H1 (cell line): ENCODE data around the gene TINAG. TPM values are rescaled to one million over a fixed set of nuclear protein-coding genes. Genes with fewer than 3 reads are reported as not detected.

Experiments
- BRCA1 ChIP-seq: IDR thresholded peaks from 2 replicates; pipeline ENCODE4 v1.6.1; 2012; ENCODE audit warnings: low read depth, low read length, improper control_type of control experiment
- EP300 ChIP-seq, 2 experiments: IDR thresholded peaks; 1 replicate in 1 of 2; 2 replicates in 1 of 2; pipeline ENCODE4 v1.6.1; 2011 to 2012; ENCODE audit warnings: low read depth in 2 of 2, low read length in 2 of 2, mild to moderate bottlenecking in 2 of 2, borderline replicate concordance in 1 of 2, inconsistent platforms in 1 of 2, moderate library complexity in 1 of 2
- GTF2F1 ChIP-seq: IDR thresholded peaks from 2 replicates; pipeline ENCODE4 v1.6.1; 2012; ENCODE audit warnings: low read depth, low read length, improper control_type of control experiment, borderline replicate concordance
- SP4 ChIP-seq: IDR thresholded peaks from 2 replicates; pipeline ENCODE4 v1.6.1; 2012; ENCODE audit warnings: low read length, inconsistent platforms
- SRF ChIP-seq: IDR thresholded peaks from 2 replicates; pipeline ENCODE4 v1.6.1; 2011; ENCODE audit warnings: mild to moderate bottlenecking, low read depth, low read length, moderate library complexity
- SUZ12 ChIP-seq: fragments of 200-600 bp; sonication (generic); IDR thresholded peaks from 2 replicates; pipeline ENCODE4 v1.6.1; 2012; ENCODE audit warnings: mild to moderate bottlenecking, inconsistent platforms, low read length, moderate library complexity, mixed read lengths
- TCF12 ChIP-seq: IDR thresholded peaks from 2 replicates; pipeline ENCODE4 v1.6.1; 2011; ENCODE audit warnings: low read depth, mild to moderate bottlenecking, low read length
- ZNF274 ChIP-seq: IDR thresholded peaks from 2 replicates; pipeline ENCODE4 v1.7.0; 2012; ENCODE audit warnings: low read length, borderline replicate concordance; ENCODE audit errors: extremely low read depth
- polyA plus RNA-seq, 7 experiments: library from polyadenylated mRNA; depleted of rRNA in 3 of 7; stranded (reverse) in 5 of 7; unstranded in 2 of 7; fragments of >200 nt in 5 of 7; fragments of 200-250 nt in 2 of 7; gene quantifications; 1 replicate in 5 of 7; 2 replicates in 1 of 7; 4 replicates in 1 of 7; pipeline versions ENCODE4 v1.2.1 to v1.2.3, GENCODE V29; 2011 to 2013; ENCODE audit warnings: missing spikeins in 2 of 7, mixed read lengths in 2 of 7
- total RNA-seq: library from RNA; stranded (reverse); fragmentation: NEBNext Ultra II Directional; extraction: Animal tissue kit (Norgen Biotek cat#: 25700); gene quantifications from 2 replicates; pipeline ENCODE4 v1.2.1, GENCODE V29; 2021
- TF ChIP-seq, protein P1 (sequence below): fragments of 300-600 bp; sonication (generic); IDR thresholded peaks from 2 replicates; pipeline ENCODE4 v1.7.1; 2012; ENCODE audit warnings: low read length, moderate library complexity, mild to moderate bottlenecking, inconsistent platforms; ENCODE audit not compliant: insufficient replicate concordance
- TF ChIP-seq, protein P2 (sequence below): IDR thresholded peaks from 2 replicates; pipeline ENCODE4 v1.6.1; 2012; ENCODE audit warnings: low read length, inconsistent platforms

TINAG gene
- total and polyA plus RNA-seq, 2 of the 8 experiments (the other 6 are each of a cell fraction or from before 2014, with no cell fraction given): not detected

GRCh38 chr6:54285595-54285994, 22.6 kb upstream of the TINAG start (continued):
- TF ChIP-seq, protein P1, sequence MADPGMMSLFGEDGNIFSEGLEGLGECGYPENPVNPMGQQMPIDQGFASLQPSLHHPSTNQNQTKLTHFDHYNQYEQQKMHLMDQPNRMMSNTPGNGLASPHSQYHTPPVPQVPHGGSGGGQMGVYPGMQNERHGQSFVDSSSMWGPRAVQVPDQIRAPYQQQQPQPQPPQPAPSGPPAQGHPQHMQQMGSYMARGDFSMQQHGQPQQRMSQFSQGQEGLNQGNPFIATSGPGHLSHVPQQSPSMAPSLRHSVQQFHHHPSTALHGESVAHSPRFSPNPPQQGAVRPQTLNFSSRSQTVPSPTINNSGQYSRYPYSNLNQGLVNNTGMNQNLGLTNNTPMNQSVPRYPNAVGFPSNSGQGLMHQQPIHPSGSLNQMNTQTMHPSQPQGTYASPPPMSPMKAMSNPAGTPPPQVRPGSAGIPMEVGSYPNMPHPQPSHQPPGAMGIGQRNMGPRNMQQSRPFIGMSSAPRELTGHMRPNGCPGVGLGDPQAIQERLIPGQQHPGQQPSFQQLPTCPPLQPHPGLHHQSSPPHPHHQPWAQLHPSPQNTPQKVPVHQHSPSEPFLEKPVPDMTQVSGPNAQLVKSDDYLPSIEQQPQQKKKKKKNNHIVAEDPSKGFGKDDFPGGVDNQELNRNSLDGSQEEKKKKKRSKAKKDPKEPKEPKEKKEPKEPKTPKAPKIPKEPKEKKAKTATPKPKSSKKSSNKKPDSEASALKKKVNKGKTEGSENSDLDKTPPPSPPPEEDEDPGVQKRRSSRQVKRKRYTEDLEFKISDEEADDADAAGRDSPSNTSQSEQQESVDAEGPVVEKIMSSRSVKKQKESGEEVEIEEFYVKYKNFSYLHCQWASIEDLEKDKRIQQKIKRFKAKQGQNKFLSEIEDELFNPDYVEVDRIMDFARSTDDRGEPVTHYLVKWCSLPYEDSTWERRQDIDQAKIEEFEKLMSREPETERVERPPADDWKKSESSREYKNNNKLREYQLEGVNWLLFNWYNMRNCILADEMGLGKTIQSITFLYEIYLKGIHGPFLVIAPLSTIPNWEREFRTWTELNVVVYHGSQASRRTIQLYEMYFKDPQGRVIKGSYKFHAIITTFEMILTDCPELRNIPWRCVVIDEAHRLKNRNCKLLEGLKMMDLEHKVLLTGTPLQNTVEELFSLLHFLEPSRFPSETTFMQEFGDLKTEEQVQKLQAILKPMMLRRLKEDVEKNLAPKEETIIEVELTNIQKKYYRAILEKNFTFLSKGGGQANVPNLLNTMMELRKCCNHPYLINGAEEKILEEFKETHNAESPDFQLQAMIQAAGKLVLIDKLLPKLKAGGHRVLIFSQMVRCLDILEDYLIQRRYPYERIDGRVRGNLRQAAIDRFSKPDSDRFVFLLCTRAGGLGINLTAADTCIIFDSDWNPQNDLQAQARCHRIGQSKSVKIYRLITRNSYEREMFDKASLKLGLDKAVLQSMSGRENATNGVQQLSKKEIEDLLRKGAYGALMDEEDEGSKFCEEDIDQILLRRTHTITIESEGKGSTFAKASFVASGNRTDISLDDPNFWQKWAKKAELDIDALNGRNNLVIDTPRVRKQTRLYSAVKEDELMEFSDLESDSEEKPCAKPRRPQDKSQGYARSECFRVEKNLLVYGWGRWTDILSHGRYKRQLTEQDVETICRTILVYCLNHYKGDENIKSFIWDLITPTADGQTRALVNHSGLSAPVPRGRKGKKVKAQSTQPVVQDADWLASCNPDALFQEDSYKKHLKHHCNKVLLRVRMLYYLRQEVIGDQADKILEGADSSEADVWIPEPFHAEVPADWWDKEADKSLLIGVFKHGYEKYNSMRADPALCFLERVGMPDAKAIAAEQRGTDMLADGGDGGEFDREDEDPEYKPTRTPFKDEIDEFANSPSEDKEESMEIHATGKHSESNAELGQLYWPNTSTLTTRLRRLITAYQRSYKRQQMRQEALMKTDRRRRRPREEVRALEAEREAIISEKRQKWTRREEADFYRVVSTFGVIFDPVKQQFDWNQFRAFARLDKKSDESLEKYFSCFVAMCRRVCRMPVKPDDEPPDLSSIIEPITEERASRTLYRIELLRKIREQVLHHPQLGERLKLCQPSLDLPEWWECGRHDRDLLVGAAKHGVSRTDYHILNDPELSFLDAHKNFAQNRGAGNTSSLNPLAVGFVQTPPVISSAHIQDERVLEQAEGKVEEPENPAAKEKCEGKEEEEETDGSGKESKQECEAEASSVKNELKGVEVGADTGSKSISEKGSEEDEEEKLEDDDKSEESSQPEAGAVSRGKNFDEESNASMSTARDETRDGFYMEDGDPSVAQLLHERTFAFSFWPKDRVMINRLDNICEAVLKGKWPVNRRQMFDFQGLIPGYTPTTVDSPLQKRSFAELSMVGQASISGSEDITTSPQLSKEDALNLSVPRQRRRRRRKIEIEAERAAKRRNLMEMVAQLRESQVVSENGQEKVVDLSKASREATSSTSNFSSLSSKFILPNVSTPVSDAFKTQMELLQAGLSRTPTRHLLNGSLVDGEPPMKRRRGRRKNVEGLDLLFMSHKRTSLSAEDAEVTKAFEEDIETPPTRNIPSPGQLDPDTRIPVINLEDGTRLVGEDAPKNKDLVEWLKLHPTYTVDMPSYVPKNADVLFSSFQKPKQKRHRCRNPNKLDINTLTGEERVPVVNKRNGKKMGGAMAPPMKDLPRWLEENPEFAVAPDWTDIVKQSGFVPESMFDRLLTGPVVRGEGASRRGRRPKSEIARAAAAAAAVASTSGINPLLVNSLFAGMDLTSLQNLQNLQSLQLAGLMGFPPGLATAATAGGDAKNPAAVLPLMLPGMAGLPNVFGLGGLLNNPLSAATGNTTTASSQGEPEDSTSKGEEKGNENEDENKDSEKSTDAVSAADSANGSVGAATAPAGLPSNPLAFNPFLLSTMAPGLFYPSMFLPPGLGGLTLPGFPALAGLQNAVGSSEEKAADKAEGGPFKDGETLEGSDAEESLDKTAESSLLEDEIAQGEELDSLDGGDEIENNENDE: no peak
- TF ChIP-seq GTF2F1 (no peak), ZNF274 (no peak), EP300 (IDR thresholded peaks at IDR 0.05; ENCODE audit: borderline replicate concordance in 1 of 2, low read depth in 2 of 2, low read length in 2 of 2) (no peak), SRF (no peak), TCF12 (no peak), SP4 (no peak), SUZ12 (no peak), BRCA1 (no peak)
- TF ChIP-seq, protein P2, sequence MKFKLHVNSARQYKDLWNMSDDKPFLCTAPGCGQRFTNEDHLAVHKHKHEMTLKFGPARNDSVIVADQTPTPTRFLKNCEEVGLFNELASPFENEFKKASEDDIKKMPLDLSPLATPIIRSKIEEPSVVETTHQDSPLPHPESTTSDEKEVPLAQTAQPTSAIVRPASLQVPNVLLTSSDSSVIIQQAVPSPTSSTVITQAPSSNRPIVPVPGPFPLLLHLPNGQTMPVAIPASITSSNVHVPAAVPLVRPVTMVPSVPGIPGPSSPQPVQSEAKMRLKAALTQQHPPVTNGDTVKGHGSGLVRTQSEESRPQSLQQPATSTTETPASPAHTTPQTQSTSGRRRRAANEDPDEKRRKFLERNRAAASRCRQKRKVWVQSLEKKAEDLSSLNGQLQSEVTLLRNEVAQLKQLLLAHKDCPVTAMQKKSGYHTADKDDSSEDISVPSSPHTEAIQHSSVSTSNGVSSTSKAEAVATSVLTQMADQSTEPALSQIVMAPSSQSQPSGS: no peak
